Kidney (tissue), 22 donors: Measurements from ENCODE around the gene OLFML3. TPM values are rescaled to one million over a fixed set of nuclear protein-coding genes. Genes with fewer than 3 reads are reported as not detected.

ENCODE experiments used
- DNase-seq, 5 donors: peaks; one replicate each; pipeline ENCODE4 v3.0.0-alpha.2; 2013 to 2020
- FAIRE-seq: peaks from 2 replicates; lab custom pipeline; 2012; peaks lifted over from hg19 to GRCh38; lab: Jason Lieb, UNC
- H3K27ac ChIP-seq, 2 donors: one replicate each; pipeline ENCODE4 v1.7.0; 2013; ENCODE audit warnings: low read depth in 2 of 2, low read length in 2 of 2, inconsistent platforms in 1 of 2
- H3K27me3 ChIP-seq: one replicate; pipeline ENCODE4 v1.7.1; 2013; ENCODE audit warnings: low read length, inconsistent platforms; ENCODE audit not compliant: control insufficient read depth, insufficient read depth
- H3K36me3 ChIP-seq, 3 donors: one replicate each; pipeline versions ENCODE4 v1.7.0 to v1.7.1; 2013; ENCODE audit warnings: low read length in 3 of 3, control low read depth in 1 of 3, inconsistent platforms in 1 of 3; ENCODE audit not compliant: insufficient read depth in 3 of 3, control insufficient read depth in 2 of 3
- H3K4me1 ChIP-seq, 3 donors: one replicate each; pipeline versions ENCODE4 v1.7.0 to v1.7.1; 2013; ENCODE audit warnings: low read length in 3 of 3, inconsistent platforms in 1 of 3, low read depth in 1 of 3; ENCODE audit not compliant: control insufficient read depth in 2 of 3, insufficient read depth in 2 of 3
- H3K4me3 ChIP-seq, 3 donors: one replicate each; pipeline versions ENCODE4 v1.7.0 to v1.8.1; 2013; ENCODE audit warnings: low read length in 3 of 3, control low read depth in 1 of 3, inconsistent platforms in 1 of 3
- H3K9ac ChIP-seq, 3 donors: one replicate each; pipeline versions ENCODE4 v1.7.0 to v1.7.1; 2013; ENCODE audit warnings: low read length in 3 of 3, control low read depth in 1 of 3, inconsistent platforms in 1 of 3
- H3K9me3 ChIP-seq, 3 donors: one replicate each; pipeline versions ENCODE4 v1.7.0 to v1.7.1; 2013; ENCODE audit warnings: low read length in 3 of 3, control low read depth in 1 of 3, inconsistent platforms in 1 of 3; ENCODE audit not compliant: control insufficient read depth in 2 of 3, insufficient read depth in 1 of 3
- CTCF ChIP-seq: IDR thresholded peaks from 3 replicates; pipeline ENCODE4 v1.5.1; 2012; ENCODE audit warnings: mild to moderate bottlenecking, moderate library complexity, borderline replicate concordance; ENCODE audit not compliant: insufficient read depth; ENCODE audit errors: extremely low read depth
- intact Hi-C: fragments of 100-400 bp; cut with DNase I; formaldehyde crosslinking; loops from one replicate; pipeline ENCODE4 v1.11.1; 2022
- long read RNA-seq, 10 donors: library from polyadenylated mRNA in 1 of 10; unstranded in 1 of 10; transcript quantifications; one replicate each; pipeline ENCODE4 v2.0.0 and lab custom pipeline, GENCODE V29; 2021 to 2026
- polyA plus RNA-seq: library from polyadenylated mRNA; stranded (reverse); fragments of 350-450 nt; fragmentation: Illumina TruSeq; extraction: RNeasy Lipid Tissue Mini Kit (QIAGEN cat#74804); gene quantifications from one replicate; pipeline ENCODE4 v1.2.3, GENCODE V29; 2014; ENCODE audit warnings: low read depth, low replicate concordance; ENCODE audit not compliant: insufficient read depth
- total RNA-seq: library from RNA; stranded (reverse); fragmentation: NEBNext Ultra II Directional; extraction: Animal tissue kit (Norgen Biotek cat#: 25700); gene quantifications from one replicate; pipeline ENCODE4 v1.2.1, GENCODE V29; 2021
- donor health status: control.
- donor health status: control.
- donor health status: control.
- donor health status: control.
- donor health status: control.
- donor health status: DM: yes; HTN: yes; CAD: no.
- donor health status: Normal renal cell carcinoma (clear cell type).

OLFML3 gene
- total RNA-seq (13.5 TPM), polyA plus RNA-seq (22.9 TPM)
- long read RNA-seq, donor 1, transcript OLFML3-201 (3 exons, 1,780 nt) = major isoform, 30 of 90 reads
- long read RNA-seq, donor 1, partial matches to known transcripts = 57 of 90 reads
- long read RNA-seq, donor 1, other reads (novel, unspliced or antisense) = 0 of 90 reads
- long read RNA-seq, donor 2, transcript OLFML3-201 (3 exons, 1,780 nt) = major isoform, 39 of 48 reads
- long read RNA-seq, donor 2, partial matches to known transcripts = 6 of 48 reads
- long read RNA-seq, donor 2, other reads (novel, unspliced or antisense) = 0 of 48 reads
- long read RNA-seq, donor 3, transcript OLFML3-201 (3 exons, 1,780 nt) = major isoform, 43 of 76 reads
- long read RNA-seq, donor 3, partial matches to known transcripts = 32 of 76 reads
- long read RNA-seq, donor 3, other reads (novel, unspliced or antisense) = 0 of 76 reads
- long read RNA-seq, donor 4, transcript OLFML3-201 (3 exons, 1,780 nt) = major isoform, 19 of 27 reads
- long read RNA-seq, donor 4, partial matches to known transcripts = 7 of 27 reads
- long read RNA-seq, donor 4, other reads (novel, unspliced or antisense) = 0 of 27 reads
- long read RNA-seq, donor 5, transcript OLFML3-201 (3 exons, 1,780 nt) = major isoform, 6 of 6 reads
- long read RNA-seq, donor 5, partial matches to known transcripts = 0 of 6 reads
- long read RNA-seq, donor 5, other reads (novel, unspliced or antisense) = 0 of 6 reads
- long read RNA-seq, donor 6, transcript OLFML3-201 (3 exons, 1,780 nt) = major isoform, 20 of 21 reads
- long read RNA-seq, donor 6, partial matches to known transcripts = 0 of 21 reads
- long read RNA-seq, donor 6, other reads (novel, unspliced or antisense) = 0 of 21 reads
- long read RNA-seq, donor 7, partial matches to known transcripts = 0 of 20 reads
- long read RNA-seq, donor 7, other reads (novel, unspliced or antisense) = 19 of 20 reads
- long read RNA-seq, donor 8, transcript OLFML3-201 (3 exons, 1,780 nt) = major isoform, 45 of 109 reads
- long read RNA-seq, donor 8, partial matches to known transcripts = 59 of 109 reads
- long read RNA-seq, donor 8, other reads (novel, unspliced or antisense) = 0 of 109 reads
- long read RNA-seq, donor 9, transcript OLFML3-201 (3 exons, 1,780 nt) = major isoform, 25 of 33 reads
- long read RNA-seq, donor 9, partial matches to known transcripts = 5 of 33 reads
- long read RNA-seq, donor 9, other reads (novel, unspliced or antisense) = 0 of 33 reads
- long read RNA-seq, donor 10, transcript OLFML3-201 (3 exons, 1,780 nt) = major isoform, 32 of 98 reads
- long read RNA-seq, donor 10, partial matches to known transcripts = 62 of 98 reads
- long read RNA-seq, donor 10, other reads (novel, unspliced or antisense) = 0 of 98 reads

GRCh38 chr1:113978863-113979702 is at the start of gene OLFML3:
Gene OLFML3, plus strand, starts transcription at chr1:113979474. Its CDS starts 43 bp downstream, at chr1:113979517.
- H3K36me3 ChIP-seq = peaks cover 0 to 4% (median 3%) of the 10 kb centered on the region in 3 donors
- FAIRE-seq (no peak), DNase-seq (peak; percentile 87 to 98 (median 91))
- TF ChIP-seq CTCF = peak; percentile 83
- no peaks in the 10 kb centered on the region for H3K9me3 ChIP-seq
- H3K27me3 ChIP-seq = no peaks in the 10 kb centered on the region
- intact Hi-C loops = loop anchor here (5.0 kb wide), 1 partner anchor 303 kb away; no protein-coding TSS in a partner anchor
- H3K9ac ChIP-seq = peak within 1 kb of the TSS in 1 of 3 donors; percentile 58
- peak within 1 kb of the TSS; percentile 35 to 74 (median 52) for H3K4me3 ChIP-seq
- H3K27ac ChIP-seq = no peak within 1 kb of the TSS
- peaks cover 4 to 23% (median 7%) of the 10 kb centered on the region in 3 donors for H3K4me1 ChIP-seq

GRCh38 chr1:113929750-113930498 is 49.4 kb upstream of the OLFML3 start:
- FAIRE-seq (no peak), DNase-seq (peak; percentile 56 to 85 (median 72))
- Histone ChIP-seq H3K9ac (peak overlapping the region; percentile 75 to 90 (median 89)), H3K27ac (peak overlapping the region; percentile 92 to 99), H3K36me3 (no peaks in the 10 kb centered on the region), H3K9me3 (no peaks in the 10 kb centered on the region), H3K4me3 (peak overlapping the region; percentile 81 to 95 (median 92)), H3K27me3 (no peaks in the 10 kb centered on the region), H3K4me1 (peaks cover 7 to 12% (median 8%) of the 10 kb centered on the region in 3 donors)
- TF ChIP-seq CTCF = no peak
- intact Hi-C loops = no loop called here
